Parathyroid adenoma (tissue), 2 donors: ENCODE measurements around the gene BARX2.

Source experiments
- H2AFZ ChIP-seq: fragments of 300-600 bp; sonication (generic); one replicate; pipeline ENCODE4 v1.7.0; 2017; ENCODE audit warnings: antibody characterized with exemption, mild to moderate bottlenecking
- H3K27ac ChIP-seq: fragments of 300-600 bp; sonication (generic); one replicate; pipeline ENCODE4 v1.7.0; 2017
- H3K27me3 ChIP-seq: fragments of 300-600 bp; sonication (generic); one replicate; pipeline ENCODE4 v1.7.0; 2017; ENCODE audit warnings: low read length; ENCODE audit not compliant: control insufficient read depth, insufficient read depth
- H3K36me3 ChIP-seq: fragments of 300-600 bp; sonication (generic); one replicate; pipeline ENCODE4 v1.7.0; 2017; ENCODE audit warnings: low read length; ENCODE audit not compliant: control insufficient read depth, insufficient read depth
- H3K4me1 ChIP-seq: fragments of 300-600 bp; sonication (generic); one replicate; pipeline ENCODE4 v1.7.0; 2017; ENCODE audit warnings: control low read depth
- H3K4me2 ChIP-seq: fragments of 300-600 bp; sonication (generic); one replicate; pipeline ENCODE4 v1.7.0; 2017; ENCODE audit warnings: low read length
- H3K4me3 ChIP-seq: fragments of 300-600 bp; sonication (generic); one replicate; pipeline ENCODE4 v1.7.0; 2017; ENCODE audit warnings: low read depth, low read length
- H3K79me2 ChIP-seq: fragments of 300-600 bp; sonication (generic); one replicate; pipeline ENCODE4 v1.7.0; 2017; ENCODE audit warnings: control low read depth
- H3K9ac ChIP-seq: fragments of 300-600 bp; sonication (generic); one replicate; pipeline ENCODE4 v1.7.0; 2017; ENCODE audit warnings: mild to moderate bottlenecking
- H3K9me3 ChIP-seq: fragments of 300-600 bp; sonication (generic); one replicate; pipeline ENCODE4 v1.7.0; 2017; ENCODE audit warnings: low read length; ENCODE audit not compliant: control insufficient read depth
- TF ChIP-seq, protein P1 (sequence below): fragments of 300-600 bp; sonication (generic); IDR thresholded peaks from one replicate; pipeline ENCODE4 v1.7.0; 2017; ENCODE audit warnings: antibody characterized with exemption, mild to moderate bottlenecking
- donor health status: primary hyperparathyroidism.

BARX2 gene

DNA sequence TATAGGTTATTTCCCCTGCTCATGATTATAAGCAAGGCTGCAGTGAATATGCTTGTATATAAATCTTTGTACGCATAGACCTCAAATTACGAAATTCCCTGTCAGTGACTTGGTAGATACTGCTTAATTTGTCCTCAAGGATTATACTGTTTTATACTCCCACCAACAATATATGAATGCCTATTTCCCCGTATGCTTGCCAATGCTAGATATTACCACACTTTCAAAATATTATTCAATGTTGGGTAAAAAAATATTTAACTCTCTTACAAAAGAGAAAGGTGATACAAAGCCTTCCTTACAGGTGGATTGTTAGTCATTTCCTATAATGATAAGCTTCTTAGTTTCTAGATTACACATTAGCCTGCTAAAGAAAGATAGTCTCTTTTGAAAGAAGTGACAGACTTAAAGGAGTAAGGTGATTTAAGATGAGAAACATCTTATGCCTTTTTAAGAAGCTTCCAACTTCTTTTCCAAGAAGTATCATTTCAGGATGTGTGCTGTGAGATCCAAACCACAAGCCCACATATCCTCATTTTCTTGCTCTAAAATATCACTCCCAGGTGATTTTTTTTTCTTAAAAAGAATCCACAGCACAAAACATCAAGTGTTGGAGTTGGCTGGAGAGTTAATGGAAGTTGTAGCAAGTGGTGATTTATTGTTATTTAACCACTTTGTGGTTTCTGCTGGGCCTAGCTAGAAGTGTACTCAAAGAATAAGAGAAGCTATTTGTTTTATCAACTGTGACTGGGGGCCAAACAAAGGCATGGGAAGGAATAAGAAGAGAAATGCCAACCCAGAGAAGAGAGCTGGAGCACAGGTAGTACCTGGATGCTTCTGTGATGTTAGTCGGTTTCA is 59.2 kb downstream of the BARX2 start:
- no peak overlapping the region for H2AFZ ChIP-seq
- no peaks in the 10 kb centered on the region for H3K9me3 ChIP-seq
- no peaks in the 10 kb centered on the region for H3K27me3 ChIP-seq
- H3K9ac ChIP-seq, result no peak overlapping the region
- H3K4me2 ChIP-seq, result no peak overlapping the region
- H3K36me3 ChIP-seq, result no peaks in the 10 kb centered on the region
- no peaks in the 10 kb centered on the region for H3K4me1 ChIP-seq
- H3K27ac ChIP-seq, result no peak overlapping the region
- no peaks in the 10 kb centered on the region for H3K79me2 ChIP-seq
- no peak overlapping the region for H3K4me3 ChIP-seq
- TF ChIP-seq, protein P1, sequence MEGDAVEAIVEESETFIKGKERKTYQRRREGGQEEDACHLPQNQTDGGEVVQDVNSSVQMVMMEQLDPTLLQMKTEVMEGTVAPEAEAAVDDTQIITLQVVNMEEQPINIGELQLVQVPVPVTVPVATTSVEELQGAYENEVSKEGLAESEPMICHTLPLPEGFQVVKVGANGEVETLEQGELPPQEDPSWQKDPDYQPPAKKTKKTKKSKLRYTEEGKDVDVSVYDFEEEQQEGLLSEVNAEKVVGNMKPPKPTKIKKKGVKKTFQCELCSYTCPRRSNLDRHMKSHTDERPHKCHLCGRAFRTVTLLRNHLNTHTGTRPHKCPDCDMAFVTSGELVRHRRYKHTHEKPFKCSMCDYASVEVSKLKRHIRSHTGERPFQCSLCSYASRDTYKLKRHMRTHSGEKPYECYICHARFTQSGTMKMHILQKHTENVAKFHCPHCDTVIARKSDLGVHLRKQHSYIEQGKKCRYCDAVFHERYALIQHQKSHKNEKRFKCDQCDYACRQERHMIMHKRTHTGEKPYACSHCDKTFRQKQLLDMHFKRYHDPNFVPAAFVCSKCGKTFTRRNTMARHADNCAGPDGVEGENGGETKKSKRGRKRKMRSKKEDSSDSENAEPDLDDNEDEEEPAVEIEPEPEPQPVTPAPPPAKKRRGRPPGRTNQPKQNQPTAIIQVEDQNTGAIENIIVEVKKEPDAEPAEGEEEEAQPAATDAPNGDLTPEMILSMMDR, result no peak

DNA sequence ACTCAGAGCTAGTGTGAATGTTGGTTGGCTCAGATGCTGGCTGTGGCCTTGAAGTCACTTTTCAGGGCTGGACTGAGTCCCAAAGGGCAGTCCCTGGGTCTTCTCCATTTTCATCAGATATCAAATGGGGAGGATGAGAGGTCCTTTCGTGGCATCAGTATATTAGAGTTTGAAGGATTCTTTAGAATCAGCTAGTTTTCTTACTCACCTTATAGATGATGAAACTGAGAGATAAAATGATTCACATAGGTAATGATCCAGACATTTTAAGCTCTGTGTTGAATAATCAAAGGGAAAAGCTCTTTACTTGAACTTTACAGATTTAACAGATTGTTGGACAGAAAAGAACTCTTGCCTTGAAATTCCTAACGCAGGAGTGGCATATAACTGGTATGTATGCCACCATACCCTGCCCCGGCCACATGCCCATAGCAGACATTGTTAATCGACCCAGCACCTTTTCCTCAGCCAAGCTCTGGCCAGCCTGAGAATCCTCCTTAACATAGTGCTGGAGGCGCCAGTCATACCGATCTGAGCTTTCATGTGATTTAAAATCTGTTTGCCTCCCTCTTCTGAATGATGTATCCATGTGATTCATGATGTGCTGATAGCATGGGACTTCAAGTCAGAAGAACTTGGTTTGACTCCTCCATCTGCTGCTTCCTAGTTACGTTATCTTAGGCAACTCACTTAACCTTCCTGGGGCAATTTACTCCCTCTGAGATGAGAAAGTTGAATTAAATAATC is 60.0 kb downstream of the BARX2 start:
- Histone ChIP-seq H3K4me3 (no peak overlapping the region), H3K79me2 (no peaks in the 10 kb centered on the region), H3K9ac (no peak overlapping the region), H2AFZ (no peak overlapping the region), H3K4me2 (no peak overlapping the region), H3K27ac (no peak overlapping the region), H3K4me1 (no peaks in the 10 kb centered on the region), H3K36me3 (no peaks in the 10 kb centered on the region), H3K9me3 (no peaks in the 10 kb centered on the region), H3K27me3 (no peaks in the 10 kb centered on the region)
- TF ChIP-seq, protein P1, result no peak

DNA sequence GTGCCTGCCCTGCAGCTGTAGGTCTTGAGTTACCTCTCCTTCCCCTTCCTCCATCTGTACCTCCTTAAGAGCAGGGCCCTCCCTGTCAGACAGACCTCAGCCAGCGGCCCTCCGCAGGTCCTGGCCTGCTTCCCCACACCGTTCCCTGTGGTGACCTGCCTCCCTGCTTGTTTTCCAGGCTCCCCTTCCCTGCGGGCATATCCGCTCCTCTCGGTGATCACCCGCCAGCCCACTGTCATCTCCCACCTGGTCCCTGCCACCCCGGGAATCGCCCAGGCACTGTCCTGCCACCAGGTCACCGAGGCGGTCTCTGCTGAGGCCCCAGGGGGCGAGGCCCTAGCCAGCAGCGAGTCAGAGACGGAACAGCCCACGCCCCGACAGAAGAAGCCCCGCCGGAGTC is 60.9 kb downstream of the BARX2 start:
- Histone ChIP-seq H3K4me1 (no peaks in the 10 kb centered on the region), H3K4me2 (no peak overlapping the region), H3K27me3 (no peaks in the 10 kb centered on the region), H3K4me3 (no peak overlapping the region), H3K9me3 (no peaks in the 10 kb centered on the region), H3K79me2 (no peaks in the 10 kb centered on the region), H3K27ac (no peak overlapping the region), H2AFZ (no peak overlapping the region), H3K36me3 (no peaks in the 10 kb centered on the region), H3K9ac (no peak overlapping the region)
- TF ChIP-seq, protein P1, result no peak

DNA sequence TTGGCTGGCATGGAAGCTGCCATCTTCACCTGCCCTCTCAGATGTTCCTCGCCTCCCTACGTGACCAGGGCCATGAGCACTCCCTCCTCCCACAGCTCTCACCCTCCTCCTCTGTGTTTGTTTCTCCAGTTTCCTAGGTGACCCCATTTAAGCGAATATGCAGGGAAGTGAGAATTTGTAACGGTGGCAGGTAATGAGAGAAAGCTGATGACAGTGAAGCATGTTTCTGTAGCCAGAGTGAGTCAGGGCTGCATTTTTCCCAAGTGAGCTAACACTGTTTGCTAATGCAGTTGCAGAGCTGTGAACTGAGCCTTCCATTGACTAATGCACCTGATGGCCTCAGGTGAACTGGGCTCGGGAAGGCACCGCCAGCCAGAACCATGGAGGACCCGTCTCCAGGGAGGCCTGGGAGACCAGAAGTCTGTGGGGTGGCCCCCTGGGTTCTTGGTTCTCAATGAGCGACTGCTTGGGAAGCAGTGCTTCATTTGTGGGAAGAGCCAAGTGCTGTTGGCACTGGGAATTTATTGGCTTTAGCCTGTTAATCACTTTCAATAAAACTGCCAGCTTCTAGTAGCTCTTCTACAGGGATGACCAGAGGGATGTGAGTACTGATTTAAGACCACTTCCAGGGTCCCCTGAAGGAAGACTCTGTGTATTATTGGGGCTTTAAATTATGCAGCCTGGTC is 64.5 kb downstream of the BARX2 start:
- no peak overlapping the region for H3K4me2 ChIP-seq
- no peak overlapping the region for H3K4me3 ChIP-seq
- H3K79me2 ChIP-seq, result no peaks in the 10 kb centered on the region
- no peak overlapping the region for H3K9ac ChIP-seq
- H3K36me3 ChIP-seq, result no peaks in the 10 kb centered on the region
- H3K9me3 ChIP-seq, result no peaks in the 10 kb centered on the region
- H3K4me1 ChIP-seq, result no peaks in the 10 kb centered on the region
- H2AFZ ChIP-seq, result no peak overlapping the region
- no peak overlapping the region for H3K27ac ChIP-seq
- H3K27me3 ChIP-seq, result no peaks in the 10 kb centered on the region
- TF ChIP-seq, protein P1, result no peak
